ENCODE results near the gene RSPH1. TPM values are rescaled to one million over a fixed set of nuclear protein-coding genes. Genes with fewer than 3 reads are reported as not detected.

Gene RSPH1
- total RNA-seq, 1 experiment from 2014 or later = 1.5 TPM

DNA sequence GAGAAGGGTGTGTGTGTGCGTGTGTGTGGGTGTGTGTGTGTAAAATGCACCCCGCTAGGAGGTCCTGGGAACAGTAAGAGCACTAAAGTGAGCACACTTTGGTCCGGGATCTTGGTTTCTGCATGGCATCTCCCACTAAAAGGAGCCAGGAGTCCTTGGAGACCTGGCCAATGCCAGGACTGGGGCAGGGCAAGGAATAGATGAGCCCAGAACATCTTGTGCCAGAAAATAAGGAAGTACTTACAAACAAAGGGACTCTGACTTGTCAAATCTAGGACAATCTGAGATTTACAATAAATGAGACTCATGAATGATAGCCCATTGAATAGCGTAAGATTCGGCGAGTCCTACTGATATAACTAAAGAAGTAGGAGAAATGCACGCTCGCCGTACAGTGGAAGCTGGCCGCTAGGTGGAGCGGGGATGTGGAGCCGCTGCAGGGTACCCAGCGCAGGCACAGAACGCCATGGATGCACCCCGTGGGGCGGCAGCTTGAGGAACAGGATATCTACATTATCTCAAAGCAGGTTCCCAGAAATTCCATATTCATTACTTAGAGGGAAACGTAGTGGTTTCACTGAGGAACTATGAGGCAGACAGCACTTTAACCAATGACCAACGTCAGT lies 24.7 kb upstream of the RSPH1 start:
- Histone ChIP-seq H2AFZ (ENCODE audit: low read depth, low read length, poor library complexity, severe bottlenecking) (no peak overlapping the region), H3K36me3 (ENCODE audit: control insufficient read depth in 1 of 2, insufficient read depth in 2 of 2, low read length in 2 of 2) (peaks cover 0 to 7% of the 10 kb centered on the region in 2 experiments; a peak in 2 of 4 replicates), H3K4me2 (ENCODE audit: low read length) (no peak overlapping the region), H3K9ac (ENCODE audit: low read length) (no peak overlapping the region), H3K9me2 (ENCODE audit: insufficient read depth) (no peaks in the 10 kb centered on the region), H3K27ac (ENCODE audit: low read depth, low read length) (no peak overlapping the region), H3K27me3 (ENCODE audit: insufficient read depth, low read length) (no peaks in the 10 kb centered on the region), H3K9me3 (ENCODE audit: control insufficient read depth in 1 of 2, insufficient read depth in 1 of 2, low read depth in 1 of 2, low read length in 2 of 2) (no peaks in the 10 kb centered on the region), H4K20me1 (ENCODE audit: insufficient read depth) (no peaks in the 10 kb centered on the region), H3K4me1 (ENCODE audit: control insufficient read depth in 1 of 2, insufficient read depth in 2 of 2, low read length in 2 of 2) (peaks cover 35 to 39% of the 10 kb centered on the region in 2 experiments), H3K4me3 (replicated peaks in 1 of 2; ENCODE audit: low read depth in 1 of 2, low read length in 2 of 2) (no peak overlapping the region), H3K79me2 (ENCODE audit: insufficient read depth, low read length) (no peaks in the 10 kb centered on the region)
- DNase-seq (ENCODE audit: low read depth, low spot score) (no peak), ATAC-seq (no peak)
- no peak for TF ChIP-seq ELF1 (IDR thresholded peaks at IDR 0.05; ENCODE audit: borderline replicate concordance, low read depth)
- TF ChIP-seq, protein P1, sequence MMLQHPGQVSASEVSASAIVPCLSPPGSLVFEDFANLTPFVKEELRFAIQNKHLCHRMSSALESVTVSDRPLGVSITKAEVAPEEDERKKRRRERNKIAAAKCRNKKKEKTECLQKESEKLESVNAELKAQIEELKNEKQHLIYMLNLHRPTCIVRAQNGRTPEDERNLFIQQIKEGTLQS (IDR thresholded peaks at IDR 0.05) = no peak
- ChIA-PET RAD21 (ENCODE audit: low non-redundant PET in 1 of 2, low total read pairs in 2 of 2, uncharacterized antibody in 2 of 2, unreplicated experiment in 2 of 2) (no interaction called here), CTCF (no interaction called here), POLR2A (no interaction called here)
- intact Hi-C loops (cut with micrococcal nuclease) = no loop called here
- BruUV-seq (replicated peaks) = no TSS peak

DNA sequence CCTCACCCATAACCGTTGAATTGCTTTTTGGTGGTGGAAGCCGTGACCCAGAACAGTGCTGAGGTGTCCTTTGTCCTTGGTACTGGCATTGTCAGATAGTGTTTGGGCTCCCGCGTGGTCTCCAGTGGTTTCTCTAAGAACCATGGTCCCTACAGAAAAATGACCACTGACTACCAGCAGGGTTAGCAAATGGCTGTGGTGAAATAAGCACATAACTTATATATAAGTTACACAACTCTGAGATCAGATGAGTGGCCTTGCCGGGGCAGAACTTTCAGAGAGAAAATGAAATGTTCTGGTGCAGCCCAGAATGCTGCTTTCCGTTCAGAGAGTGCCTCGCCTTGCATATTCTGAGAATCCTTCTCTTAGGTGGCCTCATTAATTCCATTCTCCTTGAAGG lies 22.6 kb upstream of the RSPH1 start:
- intact Hi-C loops (cut with micrococcal nuclease) = loop anchor here (5.0 kb wide), 1 partner anchor 66 kb away; no protein-coding TSS in a partner anchor
- ChIA-PET CTCF (no interaction called here), RAD21 (ENCODE audit: low non-redundant PET in 1 of 2, low total read pairs in 2 of 2, uncharacterized antibody in 2 of 2, unreplicated experiment in 2 of 2) (no interaction called here), POLR2A (interaction anchor here (1.0 to 1.5 kb wide), 2 partner anchors 13 to 101 kb away, joined by 3 read pairs; no protein-coding TSS in a partner anchor)
- H4K20me1 ChIP-seq (ENCODE audit: insufficient read depth) = no peaks in the 10 kb centered on the region
- H3K9me3 ChIP-seq (ENCODE audit: control insufficient read depth in 1 of 2, insufficient read depth in 1 of 2, low read depth in 1 of 2, low read length in 2 of 2) = no peaks in the 10 kb centered on the region
- no peak overlapping the region for H2AFZ ChIP-seq (ENCODE audit: low read depth, low read length, poor library complexity, severe bottlenecking)
- H3K4me1 ChIP-seq (ENCODE audit: control insufficient read depth in 1 of 2, insufficient read depth in 2 of 2, low read length in 2 of 2) = peaks cover 46 to 51% of the 10 kb centered on the region in 2 experiments
- H3K27ac ChIP-seq (ENCODE audit: low read depth, low read length) = peak overlapping the region; percentile 76
- peak overlapping the region; percentile 42 for H3K9ac ChIP-seq (ENCODE audit: low read length)
- H3K27me3 ChIP-seq (ENCODE audit: insufficient read depth, low read length) = no peaks in the 10 kb centered on the region
- ATAC-seq (no peak), DNase-seq (ENCODE audit: low read depth, low spot score) (no peak)
- no peaks in the 10 kb centered on the region for H3K9me2 ChIP-seq (ENCODE audit: insufficient read depth)
- H3K36me3 ChIP-seq (ENCODE audit: control insufficient read depth in 1 of 2, insufficient read depth in 2 of 2, low read length in 2 of 2) = peaks cover 0 to 7% of the 10 kb centered on the region in 2 experiments; a peak in 2 of 4 replicates
- peak overlapping the region; percentile 83 for H3K4me2 ChIP-seq (ENCODE audit: low read length)
- H3K4me3 ChIP-seq (replicated peaks in 1 of 2; ENCODE audit: low read depth in 1 of 2, low read length in 2 of 2) = peak overlapping the region; percentile 4 to 19; a peak in 2 of 4 replicates
- TF ChIP-seq MAX (IDR thresholded peaks at IDR 0.05) (no peak), JUND (IDR thresholded peaks at IDR 0.05) (no peak), SRF (IDR thresholded peaks at IDR 0.05; ENCODE audit: low read depth) (no peak), SP1 (IDR thresholded peaks at IDR 0.05; ENCODE audit: low read depth) (no peak), ELF1 (IDR thresholded peaks at IDR 0.05; ENCODE audit: borderline replicate concordance, low read depth) (no peak), TCF7L2 (IDR thresholded peaks at IDR 0.05; ENCODE audit: borderline replicate concordance, extremely low read depth, insufficient read depth, insufficient read length) (no peak), FOSL1 (IDR thresholded peaks at IDR 0.05; ENCODE audit: low read depth) (no peak), YY1 (IDR thresholded peaks at IDR 0.05; ENCODE audit: extremely low read depth, insufficient replicate concordance, low read depth, low read length) (no peak), SIN3A (IDR thresholded peaks at IDR 0.05; ENCODE audit: low read depth) (no peak), CBX3 (IDR thresholded peaks at IDR 0.05; ENCODE audit: low read depth) (no peak), EZH2 (IDR thresholded peaks at IDR 0.05) (no peak), POLR2A (IDR thresholded peaks at IDR 0.05; ENCODE audit: borderline replicate concordance, extremely low read depth, insufficient read depth, insufficient read length) (no peak)
- TF ChIP-seq, protein P1 (IDR thresholded peaks at IDR 0.05) = no peak
- TF ChIP-seq, protein P2, sequence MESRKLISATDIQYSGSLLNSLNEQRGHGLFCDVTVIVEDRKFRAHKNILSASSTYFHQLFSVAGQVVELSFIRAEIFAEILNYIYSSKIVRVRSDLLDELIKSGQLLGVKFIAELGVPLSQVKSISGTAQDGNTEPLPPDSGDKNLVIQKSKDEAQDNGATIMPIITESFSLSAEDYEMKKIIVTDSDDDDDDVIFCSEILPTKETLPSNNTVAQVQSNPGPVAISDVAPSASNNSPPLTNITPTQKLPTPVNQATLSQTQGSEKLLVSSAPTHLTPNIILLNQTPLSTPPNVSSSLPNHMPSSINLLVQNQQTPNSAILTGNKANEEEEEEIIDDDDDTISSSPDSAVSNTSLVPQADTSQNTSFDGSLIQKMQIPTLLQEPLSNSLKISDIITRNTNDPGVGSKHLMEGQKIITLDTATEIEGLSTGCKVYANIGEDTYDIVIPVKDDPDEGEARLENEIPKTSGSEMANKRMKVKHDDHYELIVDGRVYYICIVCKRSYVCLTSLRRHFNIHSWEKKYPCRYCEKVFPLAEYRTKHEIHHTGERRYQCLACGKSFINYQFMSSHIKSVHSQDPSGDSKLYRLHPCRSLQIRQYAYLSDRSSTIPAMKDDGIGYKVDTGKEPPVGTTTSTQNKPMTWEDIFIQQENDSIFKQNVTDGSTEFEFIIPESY (IDR thresholded peaks at IDR 0.05; ENCODE audit: extremely low read depth, insufficient replicate concordance, low read length) = no peak
- BruUV-seq (replicated peaks) = no TSS peak
- H3K79me2 ChIP-seq (ENCODE audit: insufficient read depth, low read length) = no peaks in the 10 kb centered on the region
